Neuronal stem cell (in vitro differentiated cells): Measurements from ENCODE around the gene NPIPB2.

ENCODE experiments used
- DNase-seq: peaks from one replicate; pipeline ENCODE4 v3.0.0-alpha.2; 2013; ENCODE audit warnings: low spot score
- H2AFZ ChIP-seq: one replicate; pipeline ENCODE4 v1.6.1; 2013; ENCODE audit warnings: mild to moderate bottlenecking, low read length, inconsistent platforms
- H2AK5ac ChIP-seq: 2 replicates; pipeline ENCODE4 v1.6.1; 2013; ENCODE audit warnings: low read depth, mild to moderate bottlenecking, inconsistent platforms, low read length, moderate library complexity, mixed read lengths
- H2BK120ac ChIP-seq: 2 replicates; pipeline ENCODE4 v1.6.1; 2013; ENCODE audit warnings: low read depth, mild to moderate bottlenecking, inconsistent platforms, low read length, moderate library complexity, mixed read lengths
- H2BK12ac ChIP-seq: one replicate; pipeline ENCODE4 v1.6.1; 2013; ENCODE audit warnings: low read length, inconsistent platforms
- H2BK15ac ChIP-seq: 2 replicates; pipeline ENCODE4 v1.6.1; 2013; ENCODE audit warnings: mild to moderate bottlenecking, low read length, inconsistent platforms, mixed read lengths
- H2BK5ac ChIP-seq: one replicate; pipeline ENCODE4 v1.6.1; 2013; ENCODE audit warnings: inconsistent platforms, mild to moderate bottlenecking, low read length, moderate library complexity
- H3K14ac ChIP-seq: one replicate; pipeline ENCODE4 v1.6.1; 2013; ENCODE audit warnings: low read length, inconsistent platforms
- H3K18ac ChIP-seq: 2 replicates; pipeline ENCODE4 v1.6.1; 2013; ENCODE audit warnings: low read length, inconsistent platforms
- H3K23ac ChIP-seq: 2 replicates; pipeline ENCODE4 v1.6.1; 2013; ENCODE audit warnings: low read depth, mild to moderate bottlenecking, mixed read lengths, low read length, inconsistent platforms; ENCODE audit not compliant: poor library complexity
- H3K27ac ChIP-seq: replicated peaks from 3 replicates; pipeline ENCODE4 v1.5.1; 2013; ENCODE audit warnings: low read length, inconsistent platforms
- H3K27me3 ChIP-seq, 3 experiments: 2 replicates each; pipeline ENCODE4 v1.6.1; 2013; ENCODE audit warnings: low read length in 3 of 3, mild to moderate bottlenecking in 2 of 3, inconsistent platforms in 1 of 3, low read depth in 1 of 3, mixed read lengths in 1 of 3, moderate library complexity in 1 of 3; ENCODE audit not compliant: control insufficient read depth in 3 of 3, insufficient read depth in 3 of 3
- H3K36me3 ChIP-seq, 2 donors: replicated peaks in 1 of 2; 2 replicates each; pipeline ENCODE4 v1.6.1; 2013; ENCODE audit warnings: low read length in 2 of 2; ENCODE audit not compliant: control insufficient read depth in 2 of 2, insufficient read depth in 2 of 2
- H3K4ac ChIP-seq: 2 replicates; pipeline ENCODE4 v1.6.1; 2013; ENCODE audit warnings: inconsistent platforms, mild to moderate bottlenecking, low read length, moderate library complexity
- H3K4me1 ChIP-seq, 2 donors: 1 replicate in 1 of 2; 2 replicates in 1 of 2; pipeline ENCODE4 v1.6.1; 2013; ENCODE audit warnings: low read length in 2 of 2, low read depth in 1 of 2; ENCODE audit not compliant: control insufficient read depth in 2 of 2, insufficient read depth in 1 of 2
- H3K4me2 ChIP-seq: one replicate; pipeline ENCODE4 v1.6.1; 2013; ENCODE audit warnings: mild to moderate bottlenecking, low read length, inconsistent platforms; ENCODE audit not compliant: insufficient read depth, poor library complexity, severe bottlenecking
- H3K4me3 ChIP-seq, 2 donors: 2 replicates each; pipeline ENCODE4 v1.5.1; 2013; ENCODE audit warnings: low read length in 2 of 2, mild to moderate bottlenecking in 2 of 2, inconsistent platforms in 1 of 2, moderate library complexity in 1 of 2
- H3K79me1 ChIP-seq: one replicate; pipeline ENCODE4 v1.6.1; 2013; ENCODE audit warnings: low read depth, mild to moderate bottlenecking, inconsistent platforms, low read length, moderate library complexity
- H3K9ac ChIP-seq: one replicate; pipeline ENCODE4 v1.6.1; 2013; ENCODE audit warnings: mild to moderate bottlenecking, low read depth, low read length, inconsistent platforms; ENCODE audit not compliant: poor library complexity
- H3K9me3 ChIP-seq, 2 donors: replicated peaks in 1 of 2; 2 replicates each; pipeline versions ENCODE3 to v1.6.1; 2013; ENCODE audit warnings: low read length in 2 of 2, mild to moderate bottlenecking in 2 of 2, inconsistent platforms in 1 of 2, low read depth in 1 of 2, mixed read lengths in 1 of 2, moderate library complexity in 1 of 2; ENCODE audit not compliant: control insufficient read depth in 2 of 2, insufficient read depth in 1 of 2
- H4K8ac ChIP-seq: one replicate; pipeline ENCODE4 v1.6.1; 2013; ENCODE audit warnings: low read depth, mild to moderate bottlenecking, inconsistent platforms, low read length, moderate library complexity
- H4K91ac ChIP-seq: one replicate; pipeline ENCODE4 v1.6.1; 2013; ENCODE audit warnings: low read length, low read depth, mild to moderate bottlenecking, inconsistent platforms; ENCODE audit not compliant: poor library complexity
- WGBS, 2 donors: extraction: QIAGEN DNeasy Blood & Tissue Kit; methylation state at CpG; one replicate each; pipeline ENCODE4 v1.1.7; 2013; ENCODE audit warnings: missing lambda C conversion rate in 2 of 2, mixed read lengths in 1 of 2; ENCODE audit not compliant: insufficient read length in 2 of 2, insufficient replicate concordance in 1 of 2; ENCODE audit errors: extremely low coverage in 2 of 2; 5-methylcytosine and 5-hydroxymethylcytosine counted together

Gene NPIPB2

DNA sequence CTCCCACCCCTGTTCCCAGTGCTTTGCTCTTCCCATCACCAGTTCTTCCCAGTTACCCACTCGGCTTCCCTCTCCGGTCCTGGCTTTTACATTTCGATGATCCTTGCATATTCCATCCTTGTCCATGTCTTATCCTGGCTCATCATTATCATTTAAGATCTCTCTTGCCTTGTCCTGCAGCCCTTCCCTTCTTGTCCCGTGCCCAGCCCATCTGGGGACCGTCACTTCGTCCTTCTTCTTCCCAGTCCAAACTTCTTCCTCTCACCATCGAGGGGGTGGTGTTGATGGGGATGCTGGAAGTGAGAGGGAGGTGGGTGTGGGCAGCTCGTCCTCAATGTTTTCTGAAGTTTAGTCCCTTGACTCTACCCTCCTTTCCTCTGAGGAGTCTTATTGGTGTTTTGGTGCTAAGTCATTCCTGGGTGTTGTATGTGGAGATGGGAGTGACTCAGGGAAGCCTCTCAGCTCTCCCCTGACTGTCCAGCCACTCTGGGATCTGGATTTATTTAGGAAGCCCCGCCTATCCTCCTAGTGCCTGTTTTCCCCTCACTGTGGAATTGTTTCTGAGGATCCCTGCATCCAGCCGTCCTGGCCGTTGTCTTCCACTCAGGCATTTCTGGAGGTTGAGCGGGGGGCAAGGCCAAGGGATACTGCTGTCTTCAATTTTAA, 35.7 kb upstream of the NPIPB2 start:
- H2BK5ac ChIP-seq: no peak overlapping the region
- H3K4me1 ChIP-seq: peaks cover 11 to 14% of the 10 kb centered on the region in 2 donors
- no peak overlapping the region for H3K18ac ChIP-seq
- H3K36me3 ChIP-seq: peaks cover 0 to 16% of the 10 kb centered on the region in 2 donors
- H3K4me2 ChIP-seq: peak overlapping the region; percentile 75
- no peak overlapping the region for H2BK15ac ChIP-seq
- no peak overlapping the region for H2AK5ac ChIP-seq
- DNase-seq: no peak
- WGBS, 2 donors: no CpG with 5 or more reads among the region's 12 CpGs
- H4K91ac ChIP-seq: no peak overlapping the region
- peaks cover 0 to 1% of the 10 kb centered on the region in 2 donors for H3K9me3 ChIP-seq
- H3K14ac ChIP-seq: no peak overlapping the region
- H3K4me3 ChIP-seq: peak overlapping the region; percentile 99 to 100
- peak overlapping the region; percentile 96 for H2AFZ ChIP-seq
- peak overlapping the region; percentile 17 for H3K23ac ChIP-seq
- peak overlapping the region; percentile 72 for H3K9ac ChIP-seq
- no peak overlapping the region for H2BK120ac ChIP-seq
- no peak overlapping the region for H3K27ac ChIP-seq
- no peak overlapping the region for H4K8ac ChIP-seq
- H3K4ac ChIP-seq: no peak overlapping the region
- peaks cover 7% of the 10 kb centered on the region for H3K79me1 ChIP-seq
- H2BK12ac ChIP-seq: no peak overlapping the region
- no peaks in the 10 kb centered on the region for H3K27me3 ChIP-seq

DNA sequence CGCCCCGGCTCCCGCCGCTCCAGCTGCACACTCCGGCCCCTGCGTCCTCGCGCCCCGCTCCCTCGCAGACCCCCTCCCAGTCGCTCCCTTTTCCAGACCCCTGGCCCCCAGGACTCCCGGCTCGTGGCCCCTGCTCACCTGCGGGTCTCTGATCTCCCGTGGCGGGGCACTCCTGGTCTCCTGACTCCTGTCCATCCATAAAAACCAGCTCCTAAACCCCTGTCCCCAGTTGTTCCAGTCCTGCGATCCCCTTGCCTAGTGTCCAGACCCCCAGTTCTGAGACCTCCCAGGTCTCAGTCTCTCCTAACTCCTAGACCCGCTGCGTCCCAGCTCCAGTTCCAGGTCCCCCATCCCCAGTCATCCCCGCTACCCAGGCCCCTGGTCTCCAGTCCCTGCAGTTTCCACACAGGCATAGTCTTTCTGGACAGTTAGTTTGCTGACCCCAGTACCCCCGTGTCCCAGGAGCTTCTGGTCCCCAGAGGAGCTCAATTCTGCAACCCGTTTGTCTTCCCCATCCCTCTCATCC, 35.1 kb upstream of the NPIPB2 start:
- Histone ChIP-seq H2BK12ac (no peak overlapping the region), H3K36me3 (peaks cover 0 to 21% of the 10 kb centered on the region in 2 donors), H2AK5ac (no peak overlapping the region), H3K23ac (peak overlapping the region; percentile 93), H3K14ac (peak overlapping the region; percentile 71), H3K4me3 (peak overlapping the region; percentile 99 to 100), H2BK15ac (no peak overlapping the region), H2AFZ (peak overlapping the region; percentile 96), H3K9ac (peak overlapping the region; percentile 90), H3K4me1 (peaks cover 11 to 14% of the 10 kb centered on the region in 2 donors), H4K91ac (no peak overlapping the region), H3K79me1 (peaks cover 7% of the 10 kb centered on the region), H2BK120ac (no peak overlapping the region), H3K27me3 (no peaks in the 10 kb centered on the region), H3K4ac (no peak overlapping the region), H4K8ac (no peak overlapping the region), H3K18ac (peak overlapping the region; percentile 85), H2BK5ac (peak overlapping the region; percentile 54), H3K4me2 (peak overlapping the region; percentile 75), H3K9me3 (peaks cover 0 to 1% of the 10 kb centered on the region in 2 donors), H3K27ac (no peak overlapping the region)
- no CpG with 5 or more reads among the region's 22 CpGs for WGBS, 2 donors
- DNase-seq: no peak

DNA sequence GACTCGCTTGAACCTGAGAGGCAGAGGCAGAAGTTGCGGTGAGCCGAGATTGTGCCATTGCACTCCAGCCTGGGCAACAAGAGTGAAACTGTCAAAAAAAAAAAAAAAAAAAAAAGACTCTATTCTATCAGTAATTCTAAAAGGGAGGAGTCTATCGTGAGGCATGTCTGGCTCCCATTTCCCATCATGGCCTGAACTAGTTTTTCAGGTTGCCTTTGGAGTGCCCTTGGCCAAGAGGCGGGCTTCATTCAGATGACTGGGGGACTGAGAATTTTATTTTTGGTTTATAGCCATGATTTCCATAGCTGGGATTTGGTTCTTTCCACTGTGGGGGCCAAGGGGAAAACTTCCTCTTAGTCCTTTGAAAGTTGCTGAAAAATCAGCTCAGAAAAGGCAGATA, 31.2 kb upstream of the NPIPB2 start:
- H3K79me1 ChIP-seq: peaks cover 7% of the 10 kb centered on the region
- WGBS, 2 donors: no CpG with 5 or more reads among the region's 5 CpGs

DNA sequence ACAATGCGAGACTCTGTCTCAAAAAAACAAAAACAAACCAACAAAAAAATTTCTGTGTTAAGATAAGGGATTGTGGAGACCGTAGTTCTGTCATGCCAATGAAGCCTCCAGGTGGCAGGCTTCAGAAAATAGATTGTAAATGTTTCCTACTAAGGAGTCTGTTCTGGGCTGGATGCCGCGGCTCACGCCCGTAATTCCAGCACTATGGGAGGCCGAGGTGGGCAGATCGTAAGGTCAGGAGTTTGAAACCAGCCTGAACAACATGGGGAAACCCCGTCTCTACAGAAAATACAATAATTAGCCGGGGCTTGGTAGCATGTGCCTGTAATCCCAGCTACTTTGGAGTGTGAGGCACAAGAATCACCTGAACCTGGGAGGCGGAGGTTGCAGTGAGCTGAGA, 30.3 kb upstream of the NPIPB2 start:
- Histone ChIP-seq H3K4ac (no peak overlapping the region), H3K36me3 (peaks cover 0 to 26% of the 10 kb centered on the region in 2 donors), H3K27me3 (no peaks in the 10 kb centered on the region), H3K4me3 (no peak overlapping the region), H3K27ac (no peak overlapping the region), H3K4me1 (peaks cover 4 to 6% of the 10 kb centered on the region in 2 donors), H2BK12ac (no peak overlapping the region), H2AFZ (no peak overlapping the region), H2AK5ac (no peak overlapping the region), H3K9me3 (no peaks in the 10 kb centered on the region), H3K79me1 (peaks cover 5% of the 10 kb centered on the region), H4K91ac (no peak overlapping the region), H3K4me2 (no peak overlapping the region), H3K9ac (no peak overlapping the region), H3K23ac (no peak overlapping the region), H3K14ac (no peak overlapping the region), H2BK5ac (no peak overlapping the region), H3K18ac (no peak overlapping the region), H2BK15ac (no peak overlapping the region), H2BK120ac (no peak overlapping the region), H4K8ac (peak overlapping the region; percentile 23)
- DNase-seq: no peak
- no CpG with 5 or more reads among the region's 11 CpGs for WGBS, 2 donors

More for the DNA sequence above, 31.2 kb upstream of the NPIPB2 start:
- Histone ChIP-seq H4K8ac (no peak overlapping the region), H3K9me3 (peaks cover 0 to 1% of the 10 kb centered on the region in 2 donors), H3K9ac (no peak overlapping the region), H2BK12ac (no peak overlapping the region), H3K27ac (no peak overlapping the region), H3K4me1 (peaks cover 11 to 14% of the 10 kb centered on the region in 2 donors), H3K4me3 (no peak overlapping the region), H2BK120ac (no peak overlapping the region), H3K27me3 (no peaks in the 10 kb centered on the region), H3K14ac (no peak overlapping the region), H2AFZ (no peak overlapping the region), H4K91ac (no peak overlapping the region), H2AK5ac (no peak overlapping the region), H2BK15ac (no peak overlapping the region), H3K23ac (no peak overlapping the region), H3K18ac (no peak overlapping the region), H3K4ac (no peak overlapping the region), H3K36me3 (peaks cover 0 to 26% of the 10 kb centered on the region in 2 donors), H3K4me2 (no peak overlapping the region), H2BK5ac (no peak overlapping the region)
- DNase-seq: no peak
